ENCODE measurements around the gene UXS1.

The UXS1 gene

GRCh38 chr2:106095478-106096298, 98.4 kb downstream of the UXS1 start:
- TF ChIP-seq GATA1 (IDR thresholded peaks at IDR 0.05; ENCODE audit: low read depth, low read length) (no peak), POLR2A (IDR thresholded peaks at IDR 0.05; ENCODE audit: low read length) (no peak)
- no peak for DNase-seq

GRCh38 chr2:106094131-106094841, 99.8 kb downstream of the UXS1 start:
- TF ChIP-seq POLR2A (IDR thresholded peaks at IDR 0.05; ENCODE audit: low read length) (no peak), GATA1 (IDR thresholded peaks at IDR 0.05; ENCODE audit: low read depth, low read length) (no peak)
- no peak for DNase-seq

GRCh38 chr2:106090916-106091618, 103.0 kb downstream of the UXS1 start:
- no peak for DNase-seq

GRCh38 chr2:106089611-106090010, 104.5 kb downstream of the UXS1 start:
- DNase-seq = no peak
- no peak for TF ChIP-seq GATA1 (IDR thresholded peaks at IDR 0.05; ENCODE audit: low read depth, low read length)
- no peak for TF ChIP-seq POLR2A (IDR thresholded peaks at IDR 0.05; ENCODE audit: low read length)

More at GRCh38 chr2:106090916-106091618, 103.0 kb downstream of the UXS1 start:
- no peak for TF ChIP-seq GATA1 (IDR thresholded peaks at IDR 0.05; ENCODE audit: low read depth, low read length)
- no peak for TF ChIP-seq POLR2A (IDR thresholded peaks at IDR 0.05; ENCODE audit: low read length)

GRCh38 chr2:106085181-106085940, 108.7 kb downstream of the UXS1 start:
- DNase-seq = no peak
- TF ChIP-seq POLR2A (IDR thresholded peaks at IDR 0.05; ENCODE audit: low read length) (no peak), GATA1 (IDR thresholded peaks at IDR 0.05; ENCODE audit: low read depth, low read length) (no peak)

GRCh38 chr2:106080959-106081358, 113.1 kb downstream of the UXS1 start:
- no peak for DNase-seq
- TF ChIP-seq POLR2A (IDR thresholded peaks at IDR 0.05; ENCODE audit: low read length) = no peak
- no peak for TF ChIP-seq GATA1 (IDR thresholded peaks at IDR 0.05; ENCODE audit: low read depth, low read length)

GRCh38 chr2:106078096-106078495, 116.0 kb downstream of the UXS1 start:
- no peak for TF ChIP-seq POLR2A (IDR thresholded peaks at IDR 0.05; ENCODE audit: low read length)
- no peak for TF ChIP-seq GATA1 (IDR thresholded peaks at IDR 0.05; ENCODE audit: low read depth, low read length)
- no peak for DNase-seq

- TF ChIP-seq GATA1 (IDR thresholded peaks at IDR 0.05; ENCODE audit: low read depth, low read length) (no peak), POLR2A (IDR thresholded peaks at IDR 0.05; ENCODE audit: low read length) (no peak)
- no peak for DNase-seq
Measured at GRCh38 chr2:106076941-106077340, 117.2 kb downstream of the UXS1 start.

GRCh38 chr2:106075048-106075447, 119.1 kb downstream of the UXS1 start:
- no peak for DNase-seq

GRCh38 chr2:106073678-106074406, 120.3 kb downstream of the UXS1 start:
- DNase-seq = no peak
- no peak for TF ChIP-seq POLR2A (IDR thresholded peaks at IDR 0.05; ENCODE audit: low read length)
- no peak for TF ChIP-seq GATA1 (IDR thresholded peaks at IDR 0.05; ENCODE audit: low read depth, low read length)

More at GRCh38 chr2:106075048-106075447, 119.1 kb downstream of the UXS1 start:
- TF ChIP-seq POLR2A (IDR thresholded peaks at IDR 0.05; ENCODE audit: low read length) = no peak
- no peak for TF ChIP-seq GATA1 (IDR thresholded peaks at IDR 0.05; ENCODE audit: low read depth, low read length)

- TF ChIP-seq POLR2A (IDR thresholded peaks at IDR 0.05; ENCODE audit: low read length) (no peak), GATA1 (IDR thresholded peaks at IDR 0.05; ENCODE audit: low read depth, low read length) (no peak)
- no peak for DNase-seq
Measured at GRCh38 chr2:106070181-106070580, 123.9 kb downstream of the UXS1 start.

- TF ChIP-seq POLR2A (IDR thresholded peaks at IDR 0.05; ENCODE audit: low read length) (no peak), GATA1 (IDR thresholded peaks at IDR 0.05; ENCODE audit: low read depth, low read length) (no peak)
Measured at GRCh38 chr2:106068451-106068850, 125.7 kb downstream of the UXS1 start.

More at GRCh38 chr2:106068451-106068850, 125.7 kb downstream of the UXS1 start:
- no peak for DNase-seq
